HepG2 (cell line): ENCODE data around the gene CCDC174. TPM values are rescaled to one million over a fixed set of nuclear protein-coding genes. Genes with fewer than 3 reads are reported as not detected.

ENCODE experiments used
- ADNP ChIP-seq: sonication (generic); formaldehyde crosslinking; IDR thresholded peaks from 2 replicates; pipeline ENCODE4 v1.4.0; 2020; ENCODE audit warnings: missing genetic modification reagents
- CCDC6 ChIP-seq: sonication (generic); formaldehyde crosslinking; IDR thresholded peaks from 2 replicates; pipeline ENCODE4 v1.8.1; 2022; ENCODE audit warnings: mild to moderate bottlenecking, missing genetic modification reagents, moderate library complexity
- DMAP1 ChIP-seq: IDR thresholded peaks from 2 replicates; pipeline ENCODE4 v1.6.1; 2016
- ELF1 ChIP-seq: sonication (generic); formaldehyde crosslinking; IDR thresholded peaks from 2 replicates; pipeline ENCODE4 v1.4.0; 2020; ENCODE audit warnings: missing genetic modification reagents
- GZF1 ChIP-seq: sonication (generic); formaldehyde crosslinking; IDR thresholded peaks from 2 replicates; pipeline ENCODE4 v1.5.1; 2020; ENCODE audit warnings: mild to moderate bottlenecking, missing genetic modification reagents
- JUN ChIP-seq: sonication (generic); formaldehyde crosslinking; IDR thresholded peaks from 2 replicates; pipeline ENCODE4 v1.4.0; 2020; ENCODE audit warnings: mild to moderate bottlenecking, missing genetic modification reagents
- REXO4 ChIP-seq: sonication (generic); formaldehyde crosslinking; IDR thresholded peaks from 2 replicates; pipeline ENCODE4 v1.8.0; 2022; ENCODE audit warnings: missing genetic modification reagents, mild to moderate bottlenecking, borderline replicate concordance
- YEATS2 ChIP-seq: sonication (generic); formaldehyde crosslinking; IDR thresholded peaks from 2 replicates; pipeline ENCODE4 v1.4.0; 2020; ENCODE audit warnings: missing genetic modification reagents, borderline replicate concordance
- ZNF713 ChIP-seq: sonication (generic); formaldehyde crosslinking; IDR thresholded peaks from 2 replicates; pipeline ENCODE4 v1.4.0; 2020; ENCODE audit warnings: mild to moderate bottlenecking, missing genetic modification reagents
- ZNF737 ChIP-seq: sonication (generic); formaldehyde crosslinking; IDR thresholded peaks from 2 replicates; pipeline ENCODE4 v1.5.0; 2020; ENCODE audit warnings: missing genetic modification reagents, mild to moderate bottlenecking, borderline replicate concordance
- polyA plus RNA-seq, 8 experiments: library from polyadenylated mRNA; depleted of rRNA in 3 of 8; stranded (reverse) in 7 of 8; unstranded in 1 of 8; fragments of >200 nt; fragmentation: Illumina TruSeq in 4 of 8; extraction: Trizol in 4 of 8; gene quantifications; 2 replicates each; pipeline versions ENCODE4 v1.2.1 to v1.2.3, GENCODE V29; 2011 to 2016; ENCODE audit warnings: low read depth in 4 of 8, missing spikeins in 1 of 8, mixed read lengths in 1 of 8; ENCODE audit not compliant: insufficient read depth in 1 of 8
- total RNA-seq, 5 experiments: library from RNA; depleted of rRNA; stranded (reverse); fragments of >200 nt; fragmentation: Illumina TruSeq; extraction: Trizol; gene quantifications; 2 replicates each; pipeline ENCODE4 v1.2.3, GENCODE V29; 2016; ENCODE audit warnings: low read depth in 1 of 5
- TF ChIP-seq, protein P1 (sequence below): sonication (generic); formaldehyde crosslinking; IDR thresholded peaks from 2 replicates; pipeline ENCODE4 v1.4.0; 2020; ENCODE audit warnings: missing genetic modification reagents, mild to moderate bottlenecking, borderline replicate concordance
- TF ChIP-seq, protein P2 (sequence below): sonication (generic); formaldehyde crosslinking; IDR thresholded peaks from 2 replicates; pipeline ENCODE4 v1.4.0; 2020; ENCODE audit warnings: missing genetic modification reagents
- TF ChIP-seq, protein P3 (sequence below): sonication (generic); formaldehyde crosslinking; IDR thresholded peaks from 2 replicates; pipeline ENCODE4 v1.5.1; 2020; ENCODE audit warnings: mild to moderate bottlenecking, missing genetic modification reagents, moderate library complexity
- TF ChIP-seq, protein P4 (sequence below): sonication (generic); formaldehyde crosslinking; IDR thresholded peaks from 2 replicates; pipeline ENCODE4 v1.4.0; 2020; ENCODE audit warnings: missing genetic modification reagents, borderline replicate concordance
- TF ChIP-seq, protein P5 (sequence below): sonication (generic); formaldehyde crosslinking; IDR thresholded peaks from 2 replicates; pipeline ENCODE4 v1.5.0; 2020; ENCODE audit warnings: mild to moderate bottlenecking, missing genetic modification reagents, borderline replicate concordance

The CCDC174 gene
- total and polyA plus RNA-seq, 2 of the 13 experiments (the other 11 are each of a cell fraction or from before 2014, with no cell fraction given): 5.4 to 11.0 TPM

DNA sequence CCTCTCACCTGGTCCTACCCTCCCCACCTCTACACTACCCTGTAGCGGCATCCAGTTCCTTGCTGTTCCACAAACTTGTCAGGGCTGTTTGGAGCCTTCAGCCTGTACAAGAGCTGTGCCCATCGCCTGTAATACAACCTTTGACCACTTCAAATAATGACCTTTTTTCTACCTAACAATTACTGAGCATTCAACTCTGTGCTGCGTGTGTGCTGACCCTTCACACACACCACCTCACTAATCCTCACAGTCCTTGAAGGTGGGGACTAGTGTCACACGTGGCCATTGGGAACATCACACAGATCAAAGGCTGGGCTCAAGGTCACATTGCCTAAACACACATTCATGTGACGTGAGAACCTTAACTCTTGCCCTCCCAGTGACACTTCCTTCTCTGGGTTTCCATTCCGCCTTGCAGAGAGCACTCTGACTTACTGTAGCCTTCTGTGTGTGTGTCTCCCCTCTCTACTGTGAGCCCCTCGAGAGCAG is 26.5 kb downstream of the CCDC174 start (continued):
- TF ChIP-seq, protein P1, sequence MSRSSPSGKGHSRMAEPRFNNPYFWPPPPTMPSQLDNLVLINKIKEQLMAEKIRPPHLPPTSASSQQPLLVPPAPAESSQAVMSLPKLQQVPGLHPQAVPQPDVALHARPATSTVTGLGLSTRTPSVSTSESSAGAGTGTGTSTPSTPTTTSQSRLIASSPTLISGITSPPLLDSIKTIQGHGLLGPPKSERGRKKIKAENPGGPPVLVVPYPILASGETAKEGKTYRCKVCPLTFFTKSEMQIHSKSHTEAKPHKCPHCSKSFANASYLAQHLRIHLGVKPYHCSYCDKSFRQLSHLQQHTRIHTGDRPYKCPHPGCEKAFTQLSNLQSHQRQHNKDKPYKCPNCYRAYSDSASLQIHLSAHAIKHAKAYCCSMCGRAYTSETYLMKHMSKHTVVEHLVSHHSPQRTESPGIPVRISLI (CRISPR knock-in tag): peak; percentile 76; the same call in 1 of the 2 replicates
- no peak for TF ChIP-seq ZNF737
- TF ChIP-seq, protein P2, sequence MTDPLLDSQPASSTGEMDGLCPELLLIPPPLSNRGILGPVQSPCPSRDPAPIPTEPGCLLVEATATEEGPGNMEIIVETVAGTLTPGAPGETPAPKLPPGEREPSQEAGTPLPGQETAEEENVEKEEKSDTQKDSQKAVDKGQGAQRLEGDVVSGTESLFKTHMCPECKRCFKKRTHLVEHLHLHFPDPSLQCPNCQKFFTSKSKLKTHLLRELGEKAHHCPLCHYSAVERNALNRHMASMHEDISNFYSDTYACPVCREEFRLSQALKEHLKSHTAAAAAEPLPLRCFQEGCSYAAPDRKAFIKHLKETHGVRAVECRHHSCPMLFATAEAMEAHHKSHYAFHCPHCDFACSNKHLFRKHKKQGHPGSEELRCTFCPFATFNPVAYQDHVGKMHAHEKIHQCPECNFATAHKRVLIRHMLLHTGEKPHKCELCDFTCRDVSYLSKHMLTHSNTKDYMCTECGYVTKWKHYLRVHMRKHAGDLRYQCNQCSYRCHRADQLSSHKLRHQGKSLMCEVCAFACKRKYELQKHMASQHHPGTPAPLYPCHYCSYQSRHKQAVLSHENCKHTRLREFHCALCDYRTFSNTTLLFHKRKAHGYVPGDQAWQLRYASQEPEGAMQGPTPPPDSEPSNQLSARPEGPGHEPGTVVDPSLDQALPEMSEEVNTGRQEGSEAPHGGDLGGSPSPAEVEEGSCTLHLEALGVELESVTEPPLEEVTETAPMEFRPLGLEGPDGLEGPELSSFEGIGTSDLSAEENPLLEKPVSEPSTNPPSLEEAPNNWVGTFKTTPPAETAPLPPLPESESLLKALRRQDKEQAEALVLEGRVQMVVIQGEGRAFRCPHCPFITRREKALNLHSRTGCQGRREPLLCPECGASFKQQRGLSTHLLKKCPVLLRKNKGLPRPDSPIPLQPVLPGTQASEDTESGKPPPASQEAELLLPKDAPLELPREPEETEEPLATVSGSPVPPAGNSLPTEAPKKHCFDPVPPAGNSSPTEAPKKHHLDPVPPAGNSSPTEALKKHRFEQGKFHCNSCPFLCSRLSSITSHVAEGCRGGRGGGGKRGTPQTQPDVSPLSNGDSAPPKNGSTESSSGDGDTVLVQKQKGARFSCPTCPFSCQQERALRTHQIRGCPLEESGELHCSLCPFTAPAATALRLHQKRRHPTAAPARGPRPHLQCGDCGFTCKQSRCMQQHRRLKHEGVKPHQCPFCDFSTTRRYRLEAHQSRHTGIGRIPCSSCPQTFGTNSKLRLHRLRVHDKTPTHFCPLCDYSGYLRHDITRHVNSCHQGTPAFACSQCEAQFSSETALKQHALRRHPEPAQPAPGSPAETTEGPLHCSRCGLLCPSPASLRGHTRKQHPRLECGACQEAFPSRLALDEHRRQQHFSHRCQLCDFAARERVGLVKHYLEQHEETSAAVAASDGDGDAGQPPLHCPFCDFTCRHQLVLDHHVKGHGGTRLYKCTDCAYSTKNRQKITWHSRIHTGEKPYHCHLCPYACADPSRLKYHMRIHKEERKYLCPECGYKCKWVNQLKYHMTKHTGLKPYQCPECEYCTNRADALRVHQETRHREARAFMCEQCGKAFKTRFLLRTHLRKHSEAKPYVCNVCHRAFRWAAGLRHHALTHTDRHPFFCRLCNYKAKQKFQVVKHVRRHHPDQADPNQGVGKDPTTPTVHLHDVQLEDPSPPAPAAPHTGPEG (CRISPR knock-in tag): no peak
- no peak for TF ChIP-seq GZF1 (CRISPR knock-in tag)
- TF ChIP-seq, protein P3, sequence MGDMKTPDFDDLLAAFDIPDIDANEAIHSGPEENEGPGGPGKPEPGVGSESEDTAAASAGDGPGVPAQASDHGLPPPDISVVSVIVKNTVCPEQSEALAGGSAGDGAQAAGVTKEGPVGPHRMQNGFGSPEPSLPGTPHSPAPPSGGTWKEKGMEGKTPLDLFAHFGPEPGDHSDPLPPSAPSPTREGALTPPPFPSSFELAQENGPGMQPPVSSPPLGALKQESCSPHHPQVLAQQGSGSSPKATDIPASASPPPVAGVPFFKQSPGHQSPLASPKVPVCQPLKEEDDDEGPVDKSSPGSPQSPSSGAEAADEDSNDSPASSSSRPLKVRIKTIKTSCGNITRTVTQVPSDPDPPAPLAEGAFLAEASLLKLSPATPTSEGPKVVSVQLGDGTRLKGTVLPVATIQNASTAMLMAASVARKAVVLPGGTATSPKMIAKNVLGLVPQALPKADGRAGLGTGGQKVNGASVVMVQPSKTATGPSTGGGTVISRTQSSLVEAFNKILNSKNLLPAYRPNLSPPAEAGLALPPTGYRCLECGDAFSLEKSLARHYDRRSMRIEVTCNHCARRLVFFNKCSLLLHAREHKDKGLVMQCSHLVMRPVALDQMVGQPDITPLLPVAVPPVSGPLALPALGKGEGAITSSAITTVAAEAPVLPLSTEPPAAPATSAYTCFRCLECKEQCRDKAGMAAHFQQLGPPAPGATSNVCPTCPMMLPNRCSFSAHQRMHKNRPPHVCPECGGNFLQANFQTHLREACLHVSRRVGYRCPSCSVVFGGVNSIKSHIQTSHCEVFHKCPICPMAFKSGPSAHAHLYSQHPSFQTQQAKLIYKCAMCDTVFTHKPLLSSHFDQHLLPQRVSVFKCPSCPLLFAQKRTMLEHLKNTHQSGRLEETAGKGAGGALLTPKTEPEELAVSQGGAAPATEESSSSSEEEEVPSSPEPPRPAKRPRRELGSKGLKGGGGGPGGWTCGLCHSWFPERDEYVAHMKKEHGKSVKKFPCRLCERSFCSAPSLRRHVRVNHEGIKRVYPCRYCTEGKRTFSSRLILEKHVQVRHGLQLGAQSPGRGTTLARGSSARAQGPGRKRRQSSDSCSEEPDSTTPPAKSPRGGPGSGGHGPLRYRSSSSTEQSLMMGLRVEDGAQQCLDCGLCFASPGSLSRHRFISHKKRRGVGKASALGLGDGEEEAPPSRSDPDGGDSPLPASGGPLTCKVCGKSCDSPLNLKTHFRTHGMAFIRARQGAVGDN: no peak; the same call in 1 of the 2 replicates
- peak; percentile 86 for TF ChIP-seq JUN (CRISPR knock-in tag)
- no peak for TF ChIP-seq CCDC6 (CRISPR knock-in tag)
- no peak for TF ChIP-seq ZNF713 (CRISPR knock-in tag)
- TF ChIP-seq REXO4 (CRISPR knock-in tag): no peak
- peak; percentile 87 for TF ChIP-seq DMAP1 (CRISPR knock-in tag)
- peak; percentile 69; the same call in 1 of the 2 replicates for TF ChIP-seq YEATS2 (CRISPR knock-in tag)
- TF ChIP-seq, protein P4, sequence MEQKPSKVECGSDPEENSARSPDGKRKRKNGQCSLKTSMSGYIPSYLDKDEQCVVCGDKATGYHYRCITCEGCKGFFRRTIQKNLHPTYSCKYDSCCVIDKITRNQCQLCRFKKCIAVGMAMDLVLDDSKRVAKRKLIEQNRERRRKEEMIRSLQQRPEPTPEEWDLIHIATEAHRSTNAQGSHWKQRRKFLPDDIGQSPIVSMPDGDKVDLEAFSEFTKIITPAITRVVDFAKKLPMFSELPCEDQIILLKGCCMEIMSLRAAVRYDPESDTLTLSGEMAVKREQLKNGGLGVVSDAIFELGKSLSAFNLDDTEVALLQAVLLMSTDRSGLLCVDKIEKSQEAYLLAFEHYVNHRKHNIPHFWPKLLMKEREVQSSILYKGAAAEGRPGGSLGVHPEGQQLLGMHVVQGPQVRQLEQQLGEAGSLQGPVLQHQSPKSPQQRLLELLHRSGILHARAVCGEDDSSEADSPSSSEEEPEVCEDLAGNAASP (CRISPR knock-in tag): peak; percentile 85; the same call in 1 of the 2 replicates
- 0 out of 2 replicates have a peak, but pooled peaks have one; percentile 11 for TF ChIP-seq ADNP (CRISPR knock-in tag)
- TF ChIP-seq, protein P5, sequence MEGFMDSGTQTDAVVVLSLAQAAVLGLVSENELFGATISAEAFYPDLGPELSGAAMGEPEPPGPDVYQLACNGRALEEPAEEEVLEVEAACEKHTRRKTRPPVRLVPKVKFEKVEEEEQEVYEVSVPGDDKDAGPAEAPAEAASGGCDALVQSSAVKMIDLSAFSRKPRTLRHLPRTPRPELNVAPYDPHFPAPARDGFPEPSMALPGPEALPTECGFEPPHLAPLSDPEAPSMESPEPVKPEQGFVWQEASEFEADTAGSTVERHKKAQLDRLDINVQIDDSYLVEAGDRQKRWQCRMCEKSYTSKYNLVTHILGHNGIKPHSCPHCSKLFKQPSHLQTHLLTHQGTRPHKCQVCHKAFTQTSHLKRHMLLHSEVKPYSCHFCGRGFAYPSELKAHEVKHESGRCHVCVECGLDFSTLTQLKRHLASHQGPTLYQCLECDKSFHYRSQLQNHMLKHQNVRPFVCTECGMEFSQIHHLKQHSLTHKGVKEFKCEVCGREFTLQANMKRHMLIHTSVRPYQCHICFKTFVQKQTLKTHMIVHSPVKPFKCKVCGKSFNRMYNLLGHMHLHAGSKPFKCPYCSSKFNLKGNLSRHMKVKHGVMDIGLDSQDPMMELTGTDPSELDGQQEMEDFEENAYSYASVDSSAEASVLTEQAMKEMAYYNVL: no peak
- TF ChIP-seq ELF1: peak; percentile 67; the same call in 1 of the 2 replicates
